H9 (cell line): Measurements from ENCODE around the gene QSER1. TPM values are rescaled to one million over a fixed set of nuclear protein-coding genes. Genes with fewer than 3 reads are reported as not detected.

Source experiments
- DNase-seq: peaks from one replicate; pipeline ENCODE4 v3.0.0-alpha.2; 2017
- H2AFZ ChIP-seq: one replicate; pipeline ENCODE4 v1.6.1; 2013; ENCODE audit warnings: mild to moderate bottlenecking, low read length, control low read depth, moderate library complexity
- H2AK5ac ChIP-seq: 2 replicates; pipeline ENCODE4 v1.6.1; 2013; ENCODE audit warnings: low read length, control low read depth, mixed read lengths; ENCODE audit not compliant: insufficient read length
- H2BK120ac ChIP-seq: one replicate; pipeline ENCODE4 v1.6.1; 2013; ENCODE audit warnings: low read depth, mild to moderate bottlenecking, low read length, control low read depth, inconsistent platforms; ENCODE audit not compliant: poor library complexity, severe bottlenecking
- H2BK12ac ChIP-seq: 2 replicates; pipeline ENCODE4 v1.6.1; 2013; ENCODE audit warnings: low read length, control low read depth, mixed read lengths, low read depth; ENCODE audit not compliant: insufficient read length
- H2BK15ac ChIP-seq: 2 replicates; pipeline ENCODE4 v1.6.1; 2013; ENCODE audit warnings: low read depth, low read length, control low read depth
- H2BK20ac ChIP-seq: one replicate; pipeline ENCODE4 v1.6.1; 2013; ENCODE audit warnings: low read depth, mild to moderate bottlenecking, low read length, control low read depth, inconsistent platforms; ENCODE audit not compliant: poor library complexity, severe bottlenecking
- H2BK5ac ChIP-seq: 2 replicates; pipeline ENCODE4 v1.6.1; 2013; ENCODE audit warnings: low read length, control low read depth, mixed read lengths; ENCODE audit not compliant: insufficient read length
- H3K14ac ChIP-seq: 2 replicates; pipeline ENCODE4 v1.6.1; 2013; ENCODE audit warnings: low read length, control low read depth; ENCODE audit not compliant: insufficient read depth
- H3K18ac ChIP-seq: 2 replicates; pipeline ENCODE4 v1.6.1; 2013; ENCODE audit warnings: low read depth, mild to moderate bottlenecking, mixed read lengths, low read length, control low read depth; ENCODE audit not compliant: insufficient read length
- H3K23ac ChIP-seq: 2 replicates; pipeline ENCODE4 v1.6.1; 2013; ENCODE audit warnings: low read length, control low read depth, mixed read lengths, low read depth; ENCODE audit not compliant: insufficient read length
- H3K23me2 ChIP-seq: 2 replicates; pipeline ENCODE4 v1.6.1; 2013; ENCODE audit warnings: low read depth, mild to moderate bottlenecking, mixed read lengths, low read length, control low read depth; ENCODE audit not compliant: insufficient read length, poor library complexity, severe bottlenecking
- H3K27ac ChIP-seq: 2 replicates; pipeline ENCODE4 v1.5.1; 2013; ENCODE audit warnings: low read length, control low read depth, mixed read lengths, low read depth; ENCODE audit not compliant: insufficient read length
- H3K27me3 ChIP-seq: 2 replicates; pipeline ENCODE4 v1.6.1; 2013; ENCODE audit warnings: low read length, control low read depth, inconsistent platforms; ENCODE audit not compliant: insufficient read depth
- H3K4ac ChIP-seq: 2 replicates; pipeline ENCODE4 v1.6.1; 2013; ENCODE audit warnings: low read depth, mild to moderate bottlenecking, control low read depth, inconsistent platforms, low read length, moderate library complexity
- H3K4me1 ChIP-seq: 2 replicates; pipeline ENCODE4 v1.6.1; 2013; ENCODE audit warnings: low read length, control low read depth, inconsistent platforms; ENCODE audit not compliant: insufficient read depth
- H3K4me2 ChIP-seq: 2 replicates; pipeline ENCODE4 v1.6.1; 2013; ENCODE audit warnings: low read length, control low read depth, mixed read lengths; ENCODE audit not compliant: insufficient read length, insufficient read depth
- H3K56ac ChIP-seq: 2 replicates; pipeline ENCODE4 v1.6.1; 2013; ENCODE audit warnings: low read depth, mild to moderate bottlenecking, mixed read lengths, low read length, control low read depth; ENCODE audit not compliant: insufficient read length
- H3K79me1 ChIP-seq: 2 replicates; pipeline ENCODE4 v1.6.1; 2013; ENCODE audit warnings: low read depth, mild to moderate bottlenecking, moderate library complexity, low read length, control low read depth, inconsistent platforms; ENCODE audit not compliant: insufficient read depth, poor library complexity, severe bottlenecking
- H3K79me2 ChIP-seq: 2 replicates; pipeline ENCODE4 v1.6.1; 2013; ENCODE audit warnings: low read length, control low read depth, inconsistent platforms; ENCODE audit not compliant: insufficient read depth
- H3K9ac ChIP-seq: 2 replicates; pipeline ENCODE4 v1.6.1; 2013; ENCODE audit warnings: low read length, control low read depth, mixed read lengths; ENCODE audit not compliant: insufficient read length; ENCODE audit errors: extremely low read depth
- H3K9me3 ChIP-seq: one replicate; pipeline ENCODE4 v1.6.1; 2013; ENCODE audit warnings: low read depth, low read length, inconsistent platforms; ENCODE audit not compliant: control insufficient read depth
- H3T11ph ChIP-seq: one replicate; pipeline ENCODE4 v1.6.1; 2013; ENCODE audit warnings: mild to moderate bottlenecking, low read length, control low read depth, inconsistent platforms
- H4K20me1 ChIP-seq: one replicate; pipeline ENCODE4 v1.6.1; 2013; ENCODE audit not compliant: control insufficient read depth, insufficient read length, insufficient read depth
- H4K5ac ChIP-seq: 2 replicates; pipeline ENCODE4 v1.6.1; 2013; ENCODE audit warnings: low read depth, mild to moderate bottlenecking, mixed read lengths, low read length, control low read depth; ENCODE audit not compliant: insufficient read length
- H4K8ac ChIP-seq: replicated peaks from 2 replicates; pipeline ENCODE4 v1.6.1; 2013; ENCODE audit warnings: low read length, control low read depth, mixed read lengths, low read depth; ENCODE audit not compliant: insufficient read length
- H4K91ac ChIP-seq: 2 replicates; pipeline ENCODE4 v1.6.1; 2013; ENCODE audit warnings: low read depth, mild to moderate bottlenecking, moderate library complexity, mixed read lengths, low read length, control low read depth; ENCODE audit not compliant: insufficient read length
- H3K27ac Mint-ChIP-seq, 3 experiments: 2 replicates in 2 of 3; 3 replicates in 1 of 3; pipeline ENCODE4 v1.8.0; 2020 to 2021; ENCODE audit warnings: mixed read lengths in 3 of 3, mild to moderate bottlenecking in 1 of 3, moderate library complexity in 1 of 3
- H3K27me3 Mint-ChIP-seq: 2 replicates; pipeline ENCODE4 v1.8.0; 2021; ENCODE audit warnings: low read depth, mild to moderate bottlenecking, moderate library complexity, mixed read lengths
- H3K36me3 Mint-ChIP-seq, 3 experiments: 2 replicates in 2 of 3; 3 replicates in 1 of 3; pipeline ENCODE4 v1.8.0; 2020 to 2021; ENCODE audit warnings: low read depth in 3 of 3, mixed read lengths in 3 of 3; ENCODE audit not compliant: insufficient read depth in 1 of 3
- H3K4me1 Mint-ChIP-seq, 2 experiments: 2 replicates each; pipeline ENCODE4 v1.8.0; 2020; ENCODE audit warnings: mixed read lengths in 2 of 2
- H3K4me3 Mint-ChIP-seq, 2 experiments: 2 replicates in 1 of 2; 3 replicates in 1 of 2; pipeline ENCODE4 v1.8.0; 2020 to 2021; ENCODE audit warnings: mild to moderate bottlenecking in 2 of 2, mixed read lengths in 2 of 2, moderate library complexity in 1 of 2
- H3K9me3 Mint-ChIP-seq, 2 experiments: 2 replicates in 1 of 2; 3 replicates in 1 of 2; pipeline ENCODE4 v1.8.0; 2020; ENCODE audit warnings: mild to moderate bottlenecking in 2 of 2, mixed read lengths in 2 of 2, moderate library complexity in 1 of 2
- total RNA-seq: library from RNA; stranded (reverse); gene quantifications from 2 replicates; pipeline ENCODE4 v1.2.1, GENCODE V29; 2021
- TF ChIP-seq, protein P1 (sequence below): fragments of 200-600 bp; sonication (generic); conservative IDR thresholded peaks from 3 replicates; pipeline ENCODE4 v1.8.0; 2021; ENCODE audit warnings: antibody characterized with exemption, mild to moderate bottlenecking

QSER1 gene
- total RNA-seq, 1 experiment from 2014 or later: 139 TPM

- Histone ChIP-seq H3K79me1 (no peaks in the 10 kb centered on the region), H3K4ac (no peak overlapping the region), H3K14ac (no peak overlapping the region), H3T11ph (no peak overlapping the region), H3K23me2 (no peaks in the 10 kb centered on the region), H2BK5ac (no peak overlapping the region), H3K56ac (no peak overlapping the region), H3K79me2 (peaks cover 24% of the 10 kb centered on the region; the same call in 1 of the 2 replicates), H3K27ac (no peak overlapping the region), H2BK20ac (no peak overlapping the region), H4K20me1 (no peaks in the 10 kb centered on the region), H3K27me3 (no peaks in the 10 kb centered on the region), H3K9me3 (no peaks in the 10 kb centered on the region), H2BK120ac (no peak overlapping the region), H4K91ac (no peak overlapping the region), H4K5ac (no peak overlapping the region), H3K18ac (no peak overlapping the region), H3K4me1 (no peaks in the 10 kb centered on the region), H2AFZ (no peak overlapping the region), H3K9ac (no peak overlapping the region), H2AK5ac (no peak overlapping the region), H2BK12ac (no peak overlapping the region), H3K23ac (no peak overlapping the region), H4K8ac (no peak overlapping the region), H2BK15ac (no peak overlapping the region), H3K4me2 (no peak overlapping the region)
- no peak for DNase-seq
- peaks cover 3 to 8% of the 10 kb centered on the region in 2 experiments; a peak in 3 of 5 replicates for H3K9me3 Mint-ChIP-seq
- H3K27ac Mint-ChIP-seq: peak overlapping the region in 1 of 3 experiments; percentile 78; a peak in 1 of 7 replicates
- H3K4me1 Mint-ChIP-seq: peaks cover 4 to 14% of the 10 kb centered on the region in 2 experiments
- H3K4me3 Mint-ChIP-seq: no peak overlapping the region
- peaks cover 2% of the 10 kb centered on the region; the same call in 1 of the 2 replicates for H3K27me3 Mint-ChIP-seq
- TF ChIP-seq, protein P1, sequence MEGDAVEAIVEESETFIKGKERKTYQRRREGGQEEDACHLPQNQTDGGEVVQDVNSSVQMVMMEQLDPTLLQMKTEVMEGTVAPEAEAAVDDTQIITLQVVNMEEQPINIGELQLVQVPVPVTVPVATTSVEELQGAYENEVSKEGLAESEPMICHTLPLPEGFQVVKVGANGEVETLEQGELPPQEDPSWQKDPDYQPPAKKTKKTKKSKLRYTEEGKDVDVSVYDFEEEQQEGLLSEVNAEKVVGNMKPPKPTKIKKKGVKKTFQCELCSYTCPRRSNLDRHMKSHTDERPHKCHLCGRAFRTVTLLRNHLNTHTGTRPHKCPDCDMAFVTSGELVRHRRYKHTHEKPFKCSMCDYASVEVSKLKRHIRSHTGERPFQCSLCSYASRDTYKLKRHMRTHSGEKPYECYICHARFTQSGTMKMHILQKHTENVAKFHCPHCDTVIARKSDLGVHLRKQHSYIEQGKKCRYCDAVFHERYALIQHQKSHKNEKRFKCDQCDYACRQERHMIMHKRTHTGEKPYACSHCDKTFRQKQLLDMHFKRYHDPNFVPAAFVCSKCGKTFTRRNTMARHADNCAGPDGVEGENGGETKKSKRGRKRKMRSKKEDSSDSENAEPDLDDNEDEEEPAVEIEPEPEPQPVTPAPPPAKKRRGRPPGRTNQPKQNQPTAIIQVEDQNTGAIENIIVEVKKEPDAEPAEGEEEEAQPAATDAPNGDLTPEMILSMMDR: no peak
- H3K36me3 Mint-ChIP-seq: peaks cover 57 to 71% (median 70%) of the 10 kb centered on the region in 3 experiments
Measured at GRCh38 chr11:32939866-32940265, 47.3 kb downstream of the QSER1 start.
